DND-41 (cell line): ENCODE data around the gene GREB1L.

Experiments
- CTCF ChIP-seq: IDR thresholded peaks from 2 replicates; pipeline ENCODE4 v1.5.1; 2012; ENCODE audit warnings: borderline replicate concordance, low read length, moderate library complexity, mild to moderate bottlenecking; ENCODE audit not compliant: poor library complexity, severe bottlenecking; ENCODE audit errors: extremely low read depth
- EZH2 ChIP-seq: IDR thresholded peaks from 3 replicates; pipeline ENCODE4 v1.6.1; 2012; ENCODE audit warnings: borderline replicate concordance, low read depth, mild to moderate bottlenecking, moderate library complexity, low read length, inconsistent platforms; ENCODE audit not compliant: severe bottlenecking

DNA sequence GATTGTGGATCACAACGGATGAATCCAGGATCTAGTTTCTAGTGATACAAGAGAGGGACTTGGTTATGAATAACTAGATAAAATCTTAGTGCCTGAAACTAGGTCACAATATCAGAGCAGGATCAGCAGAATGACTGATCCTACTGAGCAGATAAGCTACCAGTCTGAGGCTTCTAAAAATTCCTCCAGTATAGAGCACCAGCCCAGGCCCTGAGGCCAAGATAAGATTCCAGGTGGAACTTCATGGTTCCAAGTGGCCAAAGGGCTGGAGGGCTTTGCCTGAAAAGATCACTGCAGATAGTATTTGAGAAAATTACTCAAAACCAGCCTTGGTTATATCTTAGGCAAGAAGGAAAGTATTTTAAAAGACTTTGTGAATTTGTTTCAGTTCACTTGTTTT, 162.4 kb downstream of the GREB1L start:
- TF ChIP-seq CTCF (no peak), EZH2 (no peak)
